ENCODE results near the gene RAI1. TPM values are rescaled to one million over a fixed set of nuclear protein-coding genes. Genes with fewer than 3 reads are reported as not detected.

RAI1 gene
- total and polyA plus RNA-seq, 10 of the 15 experiments (the other 5 are each of a cell fraction or from before 2014, with no cell fraction given): 0.66 to 37.7 (median 6.0) TPM

GRCh38 chr17:17805575-17805974, 124.3 kb downstream of the RAI1 start (continued):
- TF ChIP-seq ZSCAN29 (IDR thresholded peaks at IDR 0.05): no peak
- TF ChIP-seq CREB1 (IDR thresholded peaks at IDR 0.05; ENCODE audit: low read depth): no peak
- no peak for TF ChIP-seq CEBPB (IDR thresholded peaks at IDR 0.05; ENCODE audit: borderline replicate concordance in 1 of 2, low read depth in 2 of 2, low read length in 2 of 2)
- no peak for TF ChIP-seq CBX3 (IDR thresholded peaks at IDR 0.05; ENCODE audit: borderline replicate concordance, low read depth)
- no peak for TF ChIP-seq USF1 (IDR thresholded peaks at IDR 0.05; ENCODE audit: borderline replicate concordance, extremely low read length, insufficient read depth, low read depth, low read length)
- TF ChIP-seq PAX8 (IDR thresholded peaks at IDR 0.05): no peak
- TF ChIP-seq SMC3 (IDR thresholded peaks at IDR 0.05; ENCODE audit: borderline replicate concordance, low read length): no peak

GRCh38 chr17:17806035-17806434, 124.8 kb downstream of the RAI1 start:
- no peak overlapping the region for H3K4me3 ChIP-seq
- H3K9ac ChIP-seq (ENCODE audit: control insufficient read depth, insufficient read depth, low read length): no peak overlapping the region
- no peak overlapping the region for H2AFZ ChIP-seq (ENCODE audit: control insufficient read depth, low read depth, low read length)
- in situ Hi-C loops (cut with MboI): loop anchor here (5.0 kb wide), 1 partner anchor 226 kb away; no protein-coding TSS in a partner anchor
- BruUV-seq (replicated peaks): no TSS peak
- H3K36me3 ChIP-seq (ENCODE audit: control insufficient read depth in 2 of 2, insufficient read depth in 2 of 2, low read length in 1 of 2): peaks cover 7 to 8% of the 10 kb centered on the region in 2 experiments; a peak in 3 of 4 replicates
- no peak overlapping the region for H3K4me2 ChIP-seq (ENCODE audit: control insufficient read depth, insufficient read depth)
- peaks cover 5% of the 10 kb centered on the region; the same call in 1 of the 2 replicates for H4K20me1 ChIP-seq (ENCODE audit: control insufficient read depth, insufficient read depth)
- no peaks in the 10 kb centered on the region for H3K79me2 ChIP-seq (ENCODE audit: control insufficient read depth, insufficient read depth, low read length)
- intact Hi-C loops (cut with micrococcal nuclease; ENCODE audit: unreplicated experiment): no loop called here
- H3K9me3 ChIP-seq (replicated peaks; ENCODE audit: control insufficient read depth, insufficient read depth, low read length): no peaks in the 10 kb centered on the region
- ChIA-PET POLR2A (no interaction called here), CTCF (no interaction called here), SMC1A (ENCODE audit: uncharacterized antibody, unreplicated experiment) (no interaction called here), RAD21 (ENCODE audit: unreplicated experiment) (no interaction called here)
- 94% methylated on average over 4 of the region's 4 CpGs for WGBS (ENCODE audit: insufficient coverage, insufficient replicate concordance, low lambda C conversion rate, missing lambda C conversion rate)
- FAIRE-seq (no peak), DNase-seq (ENCODE audit: low read depth, low spot score) (no peak), ATAC-seq (no peak)
- H3K4me1 ChIP-seq (ENCODE audit: control insufficient read depth, insufficient read depth, low read length): peaks cover 8% of the 10 kb centered on the region
- TF ChIP-seq MEF2A (IDR thresholded peaks at IDR 0.05; ENCODE audit: insufficient read depth, low read depth, low read length) (no peak), SUZ12 (IDR thresholded peaks at IDR 0.05; ENCODE audit: unreplicated experiment) (no peak), NFXL1 (IDR thresholded peaks at IDR 0.05; ENCODE audit: borderline replicate concordance) (no peak), SMARCA5 (IDR thresholded peaks at IDR 0.05) (peak; percentile 56; the same call in 1 of the 2 replicates)
- H3K27ac ChIP-seq (ENCODE audit: control insufficient read depth, insufficient read depth): no peak overlapping the region
- no peaks in the 10 kb centered on the region for H3K27me3 ChIP-seq (replicated peaks in 1 of 2; ENCODE audit: control insufficient read depth in 2 of 2, insufficient read depth in 2 of 2, low read length in 1 of 2)
